G401 (cell line): ENCODE data around the gene SERINC3. TPM values are rescaled to one million over a fixed set of nuclear protein-coding genes. Genes with fewer than 3 reads are reported as not detected.
"Not testable (repeated sequence)": the region's sequence is repeated elsewhere in the genome, so short reads cannot be mapped to it uniquely, and the experiment has no call there.

Source experiments
- DNase-seq: peaks from one replicate; pipeline ENCODE4 v3.0.0-alpha.2; 2015; ENCODE audit warnings: low spot score
- in situ Hi-C: cut with HindIII; loops from 2 replicates; pipeline ENCODE4 v1.10.0; 2016; ENCODE audit warnings: low sequenced_read_pairs, mixed read lengths
- total RNA-seq: library from RNA; depleted of rRNA; stranded (reverse); fragments of >200 nt; shearing (Covaris generic); gene quantifications from 2 replicates; pipeline ENCODE4 v1.2.3, GENCODE V29; 2014; rRNA removed

The SERINC3 gene
- 23.9 and 28.0 TPM in 2 replicates for total RNA-seq

DNA sequence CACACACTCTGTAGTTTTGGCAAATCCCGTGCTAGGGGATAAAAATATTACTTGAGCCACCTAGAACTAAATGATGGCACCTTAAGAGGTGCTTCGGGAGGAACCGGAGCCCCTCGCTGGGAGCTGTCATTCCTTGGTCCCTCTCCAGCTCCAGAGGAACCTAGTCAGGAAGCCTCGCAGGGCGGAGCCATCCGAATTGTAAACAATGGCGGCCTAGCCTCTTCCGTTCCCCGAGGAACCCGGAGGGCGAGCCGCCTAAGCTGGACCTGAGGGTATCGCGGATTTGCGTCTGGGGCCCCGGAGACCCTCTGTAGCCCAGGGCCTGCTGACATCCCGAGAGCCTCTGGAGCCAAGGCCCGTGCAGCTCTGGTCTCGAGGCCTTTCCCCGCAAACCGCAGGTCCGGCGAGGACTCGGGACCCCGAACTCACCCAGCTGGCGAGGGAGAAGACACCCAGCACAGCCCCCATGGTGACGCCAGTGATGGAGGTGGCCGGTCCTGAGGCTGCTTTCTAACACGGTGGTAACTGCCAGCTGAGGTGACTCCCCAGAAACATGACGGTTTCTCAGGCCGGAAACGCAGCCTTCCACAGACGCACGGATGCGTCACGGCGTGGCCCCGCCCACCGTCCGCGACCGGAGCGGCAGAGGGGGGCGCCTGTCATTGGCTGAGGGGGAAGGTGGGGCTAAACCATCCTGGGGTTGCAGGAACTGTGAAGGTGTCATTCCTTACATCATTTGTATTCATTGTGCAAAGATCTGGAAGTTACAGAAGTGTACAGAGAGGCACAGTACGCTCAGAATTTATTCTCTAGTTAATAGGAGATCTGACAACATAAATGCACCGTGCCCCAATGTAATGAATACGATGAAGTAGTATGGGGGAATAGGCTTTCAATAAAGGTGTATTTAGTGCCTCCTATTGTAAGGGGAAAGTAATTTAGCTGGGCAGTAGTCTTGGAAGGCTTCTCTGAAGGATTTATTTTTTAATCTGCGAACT is at the start of gene SERINC3:
Gene SERINC3, minus strand, starts transcription at position 587 of the 998 bp plus-strand sequence. Its CDS starts 119 bp downstream, at position 468.
- DNase-seq = peak; percentile 98
- in situ Hi-C loops = no loop called here

DNA sequence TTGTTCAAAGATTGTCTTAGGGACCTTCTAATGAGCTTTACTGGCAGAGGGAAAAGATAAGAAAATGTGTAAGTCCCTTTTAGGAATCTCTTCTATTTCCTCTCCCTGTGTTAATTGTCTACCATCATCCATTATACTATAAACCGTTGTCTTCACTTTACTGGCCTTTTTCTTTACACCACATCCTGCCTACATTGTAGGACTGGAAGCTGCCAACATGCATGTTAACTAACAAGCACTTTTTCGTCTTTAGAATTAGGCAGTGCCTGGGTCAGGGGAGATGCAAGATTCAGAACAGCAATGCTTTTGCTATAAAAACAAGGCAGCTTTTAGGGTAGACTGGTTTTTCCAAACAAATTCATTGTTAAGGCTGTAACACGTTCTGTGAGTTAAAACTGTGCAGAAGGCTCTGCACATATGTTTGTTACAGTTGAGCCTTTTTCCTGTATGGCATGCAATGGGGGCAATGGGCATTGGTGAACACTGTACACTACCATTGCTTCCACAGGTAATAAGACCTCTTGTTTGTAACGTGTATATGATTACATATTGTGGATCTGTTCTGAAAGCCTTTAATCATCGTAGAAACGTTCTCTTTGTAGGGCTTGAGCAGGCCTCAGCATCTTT is 49.6 kb upstream of the SERINC3 start:
- in situ Hi-C loops = no loop called here
- peak; percentile 27 for DNase-seq

- in situ Hi-C loops = no loop called here
- DNase-seq = no peak
Observed at GRCh38 chr20:44570367-44570766, 48.5 kb upstream of the SERINC3 start.

- in situ Hi-C loops = no loop called here
- DNase-seq = no peak
Observed at GRCh38 chr20:44566811-44567210, 44.9 kb upstream of the SERINC3 start.

- in situ Hi-C loops = no loop called here
- no peak for DNase-seq
Observed at GRCh38 chr20:44566018-44566417, 44.1 kb upstream of the SERINC3 start.

DNA sequence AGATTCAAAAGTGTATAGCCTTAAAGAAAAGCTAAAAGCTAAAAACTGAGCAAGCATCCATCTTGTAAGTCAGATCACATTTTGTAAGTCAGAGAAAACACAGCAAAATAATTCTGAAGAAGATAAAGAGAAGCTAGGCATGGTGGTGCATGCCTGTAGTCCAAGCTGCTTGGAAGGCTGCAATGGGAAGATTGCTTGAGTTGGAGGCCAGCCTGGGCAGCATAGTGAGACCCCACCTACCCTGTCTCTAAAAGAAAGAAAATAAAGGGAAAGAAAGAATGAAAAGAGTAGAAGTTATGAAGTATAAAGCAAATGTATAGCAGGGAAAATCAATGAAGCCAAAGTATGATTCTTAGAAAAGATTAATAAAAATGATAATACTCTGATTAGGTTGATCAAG is 40.0 kb upstream of the SERINC3 start:
- DNase-seq = no peak
- in situ Hi-C loops = no loop called here

DNA sequence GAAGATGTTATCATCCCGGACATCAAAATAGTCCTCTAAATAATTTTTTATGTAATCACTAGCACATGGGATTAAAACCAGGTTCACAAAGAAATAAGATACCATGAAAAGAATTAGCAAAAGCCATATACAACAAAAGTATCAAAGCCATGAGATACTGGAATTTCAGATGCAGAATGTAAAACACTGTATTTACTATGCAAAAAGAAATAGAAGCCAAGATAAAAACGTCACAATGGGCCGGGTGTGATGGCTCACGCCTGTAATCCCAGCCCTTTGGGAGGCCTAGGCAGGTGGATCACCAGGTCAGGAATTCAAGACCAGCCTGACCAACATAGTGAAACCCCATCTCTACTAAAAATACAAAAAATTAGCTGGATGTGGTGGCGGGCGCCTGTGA is 38.9 kb upstream of the SERINC3 start:
- in situ Hi-C loops, DNase-seq: not testable (repeated sequence)

DNA sequence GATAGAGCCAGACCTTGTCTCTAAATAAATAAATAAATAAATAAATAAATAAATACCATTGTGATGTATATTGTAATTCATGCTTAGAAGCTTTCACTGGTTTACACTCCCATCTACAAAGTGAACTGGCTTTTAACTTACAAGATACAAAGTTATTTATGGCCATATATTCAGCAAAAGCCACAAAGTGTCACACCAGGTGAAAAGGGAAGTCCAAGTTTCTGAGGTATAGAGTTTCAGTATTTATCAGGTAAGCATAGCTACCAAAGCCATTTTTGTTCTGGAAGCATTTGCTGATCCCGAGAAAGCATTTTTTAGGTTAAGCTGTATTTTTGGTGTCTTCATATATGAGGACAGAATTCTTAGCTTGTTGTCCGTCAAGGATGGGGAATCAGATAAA is 38.4 kb upstream of the SERINC3 start:
- in situ Hi-C loops = no loop called here
- no peak for DNase-seq

DNA sequence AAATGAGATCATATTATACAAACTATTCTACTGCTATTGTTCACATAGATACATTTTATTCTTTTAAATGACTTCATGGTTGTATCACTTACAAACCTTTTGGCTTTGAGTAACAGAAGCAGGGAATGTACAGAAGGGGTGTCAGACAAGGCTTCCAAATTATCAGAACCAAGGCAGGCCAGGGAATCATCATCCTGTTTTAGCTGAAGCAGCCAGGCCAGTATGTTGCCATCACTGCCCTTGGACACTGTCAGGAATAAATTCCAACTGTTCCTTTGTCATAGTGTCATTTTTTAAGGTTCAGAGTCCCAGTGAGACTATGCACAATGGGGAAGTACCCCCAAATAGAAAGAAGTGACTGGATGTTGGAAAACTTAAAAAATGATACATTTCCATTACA is 37.4 kb upstream of the SERINC3 start:
- in situ Hi-C loops = no loop called here
- DNase-seq = no peak

- in situ Hi-C loops = no loop called here
- peak; percentile 33 for DNase-seq
Observed at GRCh38 chr20:44552950-44553908, 31.4 kb upstream of the SERINC3 start.

DNA sequence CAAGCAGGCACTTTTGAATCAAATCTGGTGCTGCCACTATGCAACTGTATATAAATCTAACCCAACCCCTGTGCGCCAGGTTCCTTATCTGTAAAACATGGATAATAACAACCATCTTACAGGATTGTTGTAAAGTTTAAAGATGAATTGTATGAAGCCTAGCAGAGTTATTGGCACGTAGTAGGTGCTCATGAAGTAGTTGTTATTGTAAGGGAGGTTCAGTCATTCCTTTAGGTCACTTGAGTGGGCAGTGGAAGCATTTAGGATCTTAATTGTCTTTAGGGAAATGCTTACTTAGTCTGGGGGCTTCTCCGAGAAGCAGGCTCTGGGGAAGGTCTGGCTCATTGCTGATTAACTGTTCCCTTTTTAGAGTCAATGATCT is 30.7 kb upstream of the SERINC3 start:
- in situ Hi-C loops = no loop called here
- no peak for DNase-seq

- no peak for DNase-seq
- in situ Hi-C loops = no loop called here
Observed at GRCh38 chr20:44552050-44552449, 30.2 kb upstream of the SERINC3 start.

DNA sequence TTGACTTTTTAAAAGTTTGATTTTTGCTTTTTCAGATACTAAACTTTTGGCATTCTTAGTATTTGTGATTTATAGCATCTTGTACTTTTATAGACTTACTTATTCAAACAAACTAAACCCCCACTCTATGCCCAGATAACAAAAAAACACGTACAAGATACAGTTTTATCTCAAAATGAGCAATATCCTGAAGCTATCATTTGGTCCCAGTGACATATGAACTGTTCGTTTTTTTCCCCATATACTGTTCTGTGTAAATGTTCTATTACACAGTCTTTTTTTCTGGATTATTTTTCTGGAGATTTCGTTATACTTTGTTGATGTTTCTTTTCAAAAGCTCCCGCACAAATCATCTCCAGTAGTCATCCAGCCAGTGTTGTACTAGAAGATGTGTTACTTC is 27.3 kb upstream of the SERINC3 start:
- in situ Hi-C loops = no loop called here
- DNase-seq = no peak

DNA sequence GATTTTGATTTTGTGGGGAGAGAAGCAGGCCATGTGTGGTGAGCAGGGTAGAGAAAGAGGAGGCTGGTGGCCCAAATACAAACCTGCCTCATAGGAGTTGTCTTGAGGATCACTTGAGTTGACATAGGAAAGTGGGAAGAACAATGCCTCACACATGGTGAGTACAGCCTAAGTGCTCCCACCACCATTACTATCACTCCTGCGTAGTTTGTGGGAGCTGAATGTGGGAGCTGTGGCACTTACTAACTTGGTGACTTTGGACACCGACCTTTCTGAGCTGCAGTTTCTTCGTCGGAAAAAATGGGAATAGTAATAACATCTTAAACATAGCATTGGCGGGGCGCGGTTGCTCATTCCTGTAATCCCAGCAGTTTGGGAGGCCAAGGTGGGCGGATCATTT is 25.5 kb upstream of the SERINC3 start:
- in situ Hi-C loops = no loop called here

GRCh38 chr20:44544263-44544662 is 22.4 kb upstream of the SERINC3 start:
- DNase-seq = no peak
- in situ Hi-C loops = no loop called here

More for the DNA sequence above, 25.5 kb upstream of the SERINC3 start:
- DNase-seq = no peak

GRCh38 chr20:44543358-44543757 is 21.5 kb upstream of the SERINC3 start:
- no peak for DNase-seq
- in situ Hi-C loops = no loop called here

- in situ Hi-C loops = no loop called here
- no peak for DNase-seq
Observed at GRCh38 chr20:44542890-44543289, 21.0 kb upstream of the SERINC3 start.

DNA sequence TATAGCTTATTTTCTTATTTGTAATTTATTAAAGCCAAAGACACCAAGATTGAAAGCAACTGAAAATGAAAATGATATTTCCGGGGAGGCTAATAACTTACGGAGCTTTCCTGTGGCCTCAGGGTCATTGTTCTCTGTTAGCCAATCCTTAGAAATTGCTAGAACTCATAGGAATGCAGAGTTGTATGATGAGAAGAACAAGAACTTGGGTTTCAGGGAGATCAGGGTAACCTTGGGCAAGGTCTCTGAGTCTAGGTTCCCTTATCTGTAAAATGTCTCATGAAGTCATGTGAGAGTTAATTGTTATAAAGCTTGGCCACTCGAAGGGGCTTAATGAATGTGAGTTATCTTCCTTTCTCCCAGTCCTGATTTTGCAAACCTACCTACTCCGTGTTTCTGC is 20.1 kb upstream of the SERINC3 start:
- no peak for DNase-seq
- in situ Hi-C loops = no loop called here

GRCh38 chr20:44540834-44541233 is 19.0 kb upstream of the SERINC3 start:
- DNase-seq = no peak
- in situ Hi-C loops = no loop called here
